HS-27A (cell line): ENCODE data around the gene OTOS.

ENCODE experiments used
- DNase-seq: peaks from one replicate; pipeline ENCODE4 v3.0.0-alpha.2; 2012; ENCODE audit warnings: low read depth, missing footprints

Gene OTOS

DNA sequence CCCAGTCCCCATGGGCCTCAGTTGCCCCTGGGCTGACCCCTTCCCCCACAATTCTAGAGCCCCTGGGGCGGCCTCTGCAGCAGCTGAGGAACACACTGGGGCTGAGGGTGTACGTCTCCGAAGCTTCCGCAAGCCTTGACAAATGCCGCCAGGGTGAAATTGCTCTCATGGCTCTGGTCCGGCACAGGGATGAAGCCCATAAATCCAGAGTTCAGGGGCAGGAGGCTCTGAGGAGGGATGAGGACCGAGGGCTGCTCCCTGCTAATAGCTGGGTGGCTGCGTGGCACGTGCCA is 27.1 kb upstream of the OTOS start:
- DNase-seq = no peak

DNA sequence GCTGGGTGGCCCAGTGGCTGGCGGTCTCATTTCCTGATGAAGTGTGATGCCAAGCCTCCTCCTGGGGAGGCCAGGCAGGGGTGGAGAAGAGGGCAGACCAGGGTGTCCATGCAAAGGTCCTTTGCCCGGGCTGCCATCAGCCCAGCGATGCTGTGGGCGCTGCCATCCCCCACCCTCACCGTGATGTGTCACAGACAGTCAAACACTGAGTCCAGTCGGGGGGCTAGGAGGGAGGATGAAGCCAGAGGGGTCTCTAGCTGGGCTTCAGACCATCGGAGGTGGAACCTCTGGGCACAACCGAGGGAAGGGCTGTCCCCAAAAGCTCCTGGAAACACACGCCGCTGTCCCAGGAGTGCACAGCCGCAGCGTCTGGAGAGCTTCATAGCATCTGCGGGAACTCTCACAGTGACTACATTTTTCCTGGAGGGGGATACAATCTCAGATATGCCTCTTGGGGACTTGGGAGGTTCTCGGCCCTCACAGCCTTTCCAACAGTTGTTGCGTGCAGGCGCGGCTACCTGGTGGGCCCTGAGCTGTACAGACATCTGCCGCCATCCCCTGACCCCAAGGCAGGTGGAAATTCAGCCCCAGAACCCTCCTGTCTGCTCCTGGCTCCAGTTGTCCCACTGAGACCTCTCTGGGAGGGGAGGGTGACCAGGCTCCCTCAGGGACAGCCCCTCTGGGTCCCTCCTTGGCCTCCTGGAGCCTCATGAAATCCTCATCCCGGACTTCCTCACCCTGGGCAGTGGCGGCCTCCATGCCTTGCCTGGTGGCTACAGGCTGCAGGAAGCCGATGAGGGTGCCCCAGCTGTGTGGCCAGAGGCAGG is 26.5 kb upstream of the OTOS start:
- DNase-seq = no peak

DNA sequence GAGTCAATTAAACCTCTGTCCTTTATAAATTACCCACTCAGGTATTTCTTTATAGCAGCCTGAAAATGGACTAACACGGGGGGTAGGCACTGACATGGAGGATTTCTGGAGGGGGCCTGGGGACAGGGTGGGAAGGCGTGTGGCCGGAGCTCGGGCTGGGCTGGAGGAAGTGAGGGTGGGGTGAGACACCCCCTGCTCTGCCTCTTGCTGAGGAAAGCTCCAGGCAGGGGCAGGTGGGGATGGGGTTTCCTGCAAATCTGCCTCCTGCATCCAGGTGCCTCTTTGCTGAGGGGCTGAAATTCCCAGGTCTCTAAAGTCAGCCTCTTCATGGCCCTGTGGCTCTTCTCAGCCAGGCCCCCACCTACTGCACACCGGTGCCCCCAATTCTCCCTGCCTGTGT is 25.7 kb upstream of the OTOS start:
- DNase-seq = no peak

DNA sequence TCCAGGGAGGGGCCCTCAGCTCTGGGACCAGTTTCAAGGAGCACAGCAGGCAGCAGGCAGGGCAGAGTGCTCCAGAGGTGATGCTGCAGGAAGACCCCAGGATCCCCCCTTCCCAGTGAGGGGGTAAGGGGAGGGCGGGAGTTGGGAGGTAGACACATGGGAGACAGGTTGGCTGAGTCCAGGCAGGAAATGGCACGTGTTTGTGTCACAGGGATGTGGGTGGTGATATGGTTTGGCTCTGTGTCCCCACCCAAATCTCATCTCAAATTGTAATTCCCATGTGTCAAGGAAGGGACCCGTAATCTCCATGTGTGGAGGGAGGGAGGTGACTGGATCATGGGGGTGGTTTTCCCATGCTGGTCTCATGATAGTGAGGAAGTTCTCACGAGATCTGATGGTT is 25.2 kb upstream of the OTOS start:
- DNase-seq = no peak

DNA sequence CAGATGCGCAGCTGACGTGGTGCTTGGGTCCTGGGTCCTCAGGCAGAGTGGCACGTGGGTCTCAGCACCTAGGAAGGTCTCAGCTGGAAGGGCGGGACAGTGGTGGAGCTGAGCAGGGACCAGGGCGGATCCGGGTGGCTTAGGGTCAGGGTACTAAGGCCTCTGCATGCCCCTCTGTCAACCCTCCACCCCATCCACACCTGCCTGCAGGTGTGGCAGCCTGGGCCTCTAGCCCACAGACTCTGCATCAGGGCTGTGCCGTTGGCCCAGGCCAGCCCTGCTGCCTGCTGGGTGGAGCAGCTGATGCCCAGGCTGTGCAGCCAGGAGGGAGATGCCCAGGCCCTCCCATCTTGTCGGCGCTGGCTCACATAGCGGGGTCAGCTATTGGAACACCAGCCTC is 24.6 kb upstream of the OTOS start:
- no peak for DNase-seq

DNA sequence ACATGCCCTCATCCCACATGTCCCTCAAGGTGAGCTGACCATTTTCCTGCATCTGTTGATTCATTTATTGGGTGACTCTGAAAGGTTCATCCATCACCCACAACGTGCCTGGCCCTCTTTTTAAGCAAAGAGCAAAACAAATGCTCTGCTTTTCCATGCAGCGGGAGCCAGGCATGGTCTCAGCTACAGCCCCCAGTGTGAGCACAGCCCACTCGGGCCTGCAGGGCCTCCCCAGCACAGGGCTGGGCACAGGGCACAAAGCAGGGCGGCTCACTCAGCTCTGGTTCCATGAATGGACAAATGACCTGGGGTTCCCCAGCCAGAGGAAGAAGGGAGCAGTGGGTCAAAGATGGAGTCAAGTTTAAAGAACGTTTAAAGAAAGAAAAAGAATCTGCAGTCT is 24.1 kb upstream of the OTOS start:
- DNase-seq = no peak

DNA sequence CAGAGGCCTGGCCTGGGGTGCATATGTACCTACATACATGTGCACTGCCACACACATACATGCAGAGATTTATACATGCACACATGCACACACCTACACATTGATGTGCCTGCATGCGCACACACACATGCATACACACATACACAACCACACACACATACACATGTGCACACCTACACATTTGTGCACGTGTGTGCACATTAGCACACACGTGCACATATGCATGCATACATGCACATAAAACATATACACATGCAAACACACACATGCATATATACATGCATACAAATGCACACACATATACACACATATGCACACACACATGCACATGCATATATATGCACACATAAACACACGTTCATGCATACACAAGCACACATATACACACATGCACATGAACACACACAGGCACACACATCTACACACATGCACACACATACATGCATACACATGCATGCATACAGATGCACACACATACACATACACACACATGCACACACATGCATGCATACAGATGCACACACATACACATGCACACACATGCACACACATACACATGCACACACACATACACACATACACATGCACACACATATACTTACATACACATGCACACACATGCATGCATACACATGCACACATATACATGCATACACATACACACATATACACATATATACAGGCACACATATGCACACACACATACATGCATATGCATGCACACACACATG is 23.6 kb upstream of the OTOS start:
- DNase-seq = no peak

DNA sequence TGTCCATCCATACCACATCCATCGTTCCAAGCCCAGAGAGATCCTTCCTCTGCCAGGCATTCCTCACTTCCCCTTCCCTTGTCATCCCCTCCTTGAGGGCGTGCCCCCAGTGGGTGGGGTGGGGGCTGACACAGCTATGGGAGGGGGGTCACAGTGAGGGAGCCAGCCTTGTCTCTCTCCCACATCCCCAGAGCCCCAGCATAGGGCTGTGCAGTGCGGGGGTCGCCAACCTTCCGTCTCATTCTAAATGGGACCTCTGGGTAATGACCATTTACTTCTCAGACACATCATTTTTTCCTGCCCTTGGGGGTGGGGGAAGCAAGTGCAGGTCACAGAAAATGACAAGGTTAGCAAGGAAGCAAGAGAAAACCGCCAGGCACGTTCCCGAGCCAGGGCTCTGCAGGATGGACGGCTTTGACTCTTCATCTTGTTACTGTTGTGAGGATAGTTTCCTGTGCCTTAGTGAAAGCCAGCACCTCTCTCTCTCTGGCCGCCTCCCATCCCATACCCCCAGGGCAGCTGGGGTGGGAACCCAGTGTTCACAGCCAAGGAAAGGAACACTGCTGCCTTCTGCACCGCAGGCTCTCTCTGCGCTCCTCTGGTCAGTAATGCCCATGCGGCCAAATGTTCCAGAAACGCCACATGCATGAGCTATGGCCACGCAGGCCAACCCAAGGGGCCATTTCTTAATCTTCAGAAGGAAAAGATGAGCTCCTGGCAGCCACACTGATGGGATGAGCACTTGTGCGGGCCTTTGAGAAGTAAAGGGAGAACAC is 22.7 kb upstream of the OTOS start:
- no peak for DNase-seq

DNA sequence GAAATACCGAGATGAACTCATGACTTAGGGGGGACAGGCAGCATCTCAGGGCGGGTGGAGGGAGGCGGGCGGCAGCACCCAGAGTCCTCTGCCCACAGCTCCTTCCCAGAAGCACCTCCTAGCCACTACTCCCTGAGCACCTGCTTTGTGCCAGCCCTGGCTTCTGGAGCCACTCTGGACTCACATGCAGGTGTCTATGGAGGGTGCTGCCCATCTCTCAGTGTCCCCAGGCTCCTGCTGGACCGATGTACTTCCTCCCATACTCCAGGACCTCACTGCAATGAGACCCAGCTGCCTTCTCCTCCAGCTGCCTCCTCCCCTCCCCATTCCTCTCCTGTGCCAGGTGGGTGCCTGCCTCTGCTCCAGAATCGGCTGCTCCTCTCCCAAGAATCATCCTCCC is 22.1 kb upstream of the OTOS start:
- DNase-seq = no peak

DNA sequence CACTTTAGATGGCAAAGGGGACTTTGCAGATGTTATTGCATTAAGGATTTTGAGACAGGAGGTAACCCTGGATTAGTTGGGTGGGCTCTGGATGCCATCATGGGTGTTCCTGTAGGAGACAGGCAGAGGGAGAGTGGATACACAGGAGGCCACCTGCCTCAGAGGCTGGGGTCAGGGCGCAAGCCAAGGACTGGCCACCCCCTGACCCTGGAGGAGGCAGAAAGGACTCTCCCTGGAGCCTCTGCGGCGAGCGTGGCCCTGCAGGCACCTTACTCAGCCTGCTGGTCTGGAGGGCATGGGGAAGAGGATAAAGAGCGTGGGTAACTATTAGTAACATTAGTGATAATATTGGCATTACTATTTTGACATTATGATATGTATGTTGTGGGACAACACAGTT is 21.6 kb upstream of the OTOS start:
- DNase-seq = no peak

DNA sequence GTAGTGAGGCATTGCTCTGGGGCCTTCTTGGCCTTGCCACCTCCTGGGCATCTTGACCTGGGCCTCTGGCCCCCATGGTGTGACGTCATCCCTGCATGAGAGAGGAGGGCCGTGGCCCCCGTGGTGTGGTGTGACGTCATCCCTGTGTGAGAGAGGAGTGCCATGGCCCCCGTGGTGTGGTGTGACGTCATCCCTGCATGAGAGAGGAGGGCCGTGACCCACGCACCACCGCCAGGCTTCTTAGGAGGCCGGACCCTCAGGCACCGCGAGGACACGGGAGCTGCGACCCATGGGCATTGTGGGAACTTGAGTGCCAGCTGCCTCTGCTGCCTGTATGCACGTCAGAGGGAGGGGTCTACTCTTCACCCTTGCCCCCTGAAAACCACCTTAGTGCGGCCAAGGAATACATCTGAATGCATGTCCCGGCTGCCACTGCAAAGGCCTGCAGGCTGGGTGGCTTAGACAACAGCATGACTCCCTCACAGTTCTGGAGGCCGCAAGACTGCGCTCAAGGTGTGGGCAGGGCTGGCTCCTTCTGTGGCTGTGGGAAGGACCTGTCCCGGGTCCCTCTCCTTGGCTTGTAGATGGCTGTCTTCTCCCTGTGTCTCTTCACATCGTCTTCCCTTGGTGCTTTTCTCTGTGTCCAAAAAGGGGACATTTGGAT is 20.8 kb upstream of the OTOS start:
- no peak for DNase-seq

DNA sequence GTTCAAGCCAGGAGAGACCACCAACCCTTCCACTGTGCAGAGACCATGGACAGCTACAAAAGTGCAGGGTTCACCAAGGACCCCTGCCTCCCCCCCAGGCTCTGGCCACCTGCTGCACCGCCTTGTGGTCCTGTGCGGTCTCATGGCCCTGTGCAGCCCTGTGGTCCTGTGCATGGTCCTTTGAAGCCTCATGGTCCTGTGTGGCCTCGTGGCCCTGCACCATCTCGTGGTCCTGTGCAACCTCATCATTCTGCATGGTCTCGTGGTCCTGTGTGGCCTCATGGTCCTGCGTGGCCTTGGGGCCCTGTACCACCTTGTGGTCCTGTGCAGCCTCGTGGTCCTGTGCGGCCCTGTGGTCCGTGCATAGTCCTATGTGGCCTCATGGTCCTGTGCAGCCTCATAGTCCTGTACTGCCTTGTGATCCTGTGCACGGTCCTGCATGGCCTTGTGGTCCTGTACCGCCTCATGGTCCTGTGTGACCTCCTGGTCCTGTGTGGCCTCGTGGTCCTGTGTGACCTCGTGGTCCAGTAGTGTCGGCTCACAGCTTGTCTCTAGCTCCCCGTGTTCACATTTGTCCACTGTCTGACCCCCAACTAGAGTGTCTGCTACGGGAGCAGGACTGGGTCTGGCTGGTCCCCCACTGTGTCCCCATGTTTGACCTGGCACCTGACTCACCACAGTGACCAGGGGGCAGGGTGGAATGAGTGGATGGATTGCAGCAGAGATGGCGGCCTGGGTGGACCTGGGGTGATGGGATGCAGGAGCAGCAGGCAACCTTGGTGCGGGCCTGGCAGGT is 20.0 kb upstream of the OTOS start:
- DNase-seq = no peak

DNA sequence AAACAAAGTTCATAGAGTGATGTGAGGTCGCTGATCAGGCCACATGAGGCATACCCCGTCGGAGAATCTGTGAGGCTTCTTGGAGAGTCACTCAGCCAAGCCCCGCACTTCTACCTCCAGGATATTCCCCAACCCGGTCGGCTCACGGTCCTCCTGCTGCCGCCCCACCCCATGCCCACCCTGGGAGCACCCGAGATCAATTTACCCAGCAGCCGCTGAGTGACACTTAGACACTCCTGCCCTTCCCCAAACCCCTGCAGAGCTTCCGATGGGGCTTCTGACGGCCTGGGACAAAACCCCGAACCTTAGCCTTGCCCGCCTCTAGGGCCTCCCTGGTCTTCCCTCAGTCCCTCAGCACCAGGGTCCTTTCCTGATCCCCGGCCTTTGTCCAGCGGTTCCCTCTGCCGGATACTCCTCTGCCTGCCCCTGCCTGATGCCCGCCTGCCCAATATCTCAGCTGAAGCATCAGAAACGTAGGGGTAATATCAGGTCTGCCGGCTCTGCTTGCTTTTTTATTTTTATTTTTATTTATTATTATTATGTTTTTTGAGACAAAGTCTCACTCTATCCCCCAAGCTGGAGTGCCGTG is 18.9 kb upstream of the OTOS start:
- DNase-seq = no peak

DNA sequence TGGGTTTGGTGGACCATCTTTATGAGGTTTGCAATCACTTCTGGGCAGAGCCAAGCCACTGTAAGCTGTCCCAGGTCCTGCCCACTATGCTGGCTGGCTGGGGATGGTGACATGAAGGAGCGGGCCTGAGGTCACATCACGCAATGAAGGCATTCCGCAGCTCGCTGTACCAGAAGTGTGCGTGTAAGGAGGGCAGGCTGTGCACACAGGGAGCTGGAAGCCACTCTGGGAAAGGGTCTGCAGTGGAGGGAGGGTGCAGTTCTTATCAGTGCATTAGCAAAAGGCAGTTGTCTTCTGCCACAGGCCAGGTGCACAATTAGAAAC is 16.7 kb upstream of the OTOS start:
- no peak for DNase-seq

DNA sequence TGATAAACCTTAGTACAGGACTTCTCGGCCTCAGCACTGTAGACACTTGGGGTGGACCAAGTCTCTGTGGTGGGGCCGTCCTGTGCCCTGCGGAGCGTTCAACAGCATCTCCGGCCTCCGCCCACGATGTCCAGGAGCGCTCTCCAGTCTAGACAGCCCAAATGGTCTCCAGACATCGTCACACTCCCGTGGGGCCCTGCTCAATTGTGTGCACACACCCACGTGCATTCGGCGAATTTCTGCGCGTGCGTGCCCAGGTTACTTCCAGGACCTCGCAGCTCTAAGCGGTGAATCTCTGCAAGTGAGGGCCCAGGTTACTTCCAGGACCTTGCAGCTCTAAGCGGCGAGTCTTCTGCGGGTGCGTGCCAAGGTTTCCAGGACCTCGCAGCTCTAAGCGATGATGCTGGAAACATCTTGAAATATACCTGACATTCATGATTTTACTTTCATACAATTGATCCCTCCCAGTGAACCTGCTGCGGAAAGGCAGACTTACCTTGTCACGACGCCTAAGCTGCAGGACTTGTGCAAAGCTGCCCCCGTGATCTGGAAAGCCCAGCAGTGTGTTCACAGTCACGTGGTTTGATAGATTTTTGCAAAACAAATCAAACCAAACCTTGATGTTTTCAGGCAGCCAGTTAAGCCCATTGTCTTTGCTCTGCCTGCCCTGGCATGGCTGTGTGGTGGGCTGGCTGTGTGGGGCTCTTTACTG is 16.1 kb upstream of the OTOS start:
- no peak for DNase-seq

DNA sequence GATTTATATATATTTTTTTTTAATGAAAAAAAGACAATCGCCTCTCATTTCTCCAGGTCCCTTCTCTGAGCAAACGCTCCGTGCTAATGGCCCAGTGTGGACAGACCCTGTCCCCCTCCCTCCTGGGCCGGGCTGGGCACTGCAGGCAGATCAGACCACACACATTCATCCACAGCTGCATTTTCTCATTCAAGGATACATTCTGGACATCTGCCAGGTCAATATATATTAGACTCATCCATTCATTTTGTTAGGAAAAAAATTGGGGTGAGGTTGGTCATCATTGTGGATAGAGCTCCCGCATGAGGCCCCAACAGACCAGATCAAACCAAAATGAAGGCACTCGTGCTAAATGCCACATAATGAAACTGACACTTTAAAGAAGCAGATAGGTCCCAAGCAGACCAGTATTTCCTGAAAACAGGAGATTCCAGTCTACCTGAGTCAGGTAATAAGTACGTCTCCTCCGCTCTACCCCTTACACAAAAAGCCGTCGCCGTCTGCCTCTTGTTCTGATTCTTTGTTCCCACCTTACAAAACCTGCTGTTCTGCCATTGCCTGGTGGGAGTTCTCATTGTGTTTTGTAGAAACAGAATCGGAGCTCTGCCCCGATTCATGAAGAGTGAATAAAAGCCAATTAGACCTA is 15.4 kb upstream of the OTOS start:
- no peak for DNase-seq

DNA sequence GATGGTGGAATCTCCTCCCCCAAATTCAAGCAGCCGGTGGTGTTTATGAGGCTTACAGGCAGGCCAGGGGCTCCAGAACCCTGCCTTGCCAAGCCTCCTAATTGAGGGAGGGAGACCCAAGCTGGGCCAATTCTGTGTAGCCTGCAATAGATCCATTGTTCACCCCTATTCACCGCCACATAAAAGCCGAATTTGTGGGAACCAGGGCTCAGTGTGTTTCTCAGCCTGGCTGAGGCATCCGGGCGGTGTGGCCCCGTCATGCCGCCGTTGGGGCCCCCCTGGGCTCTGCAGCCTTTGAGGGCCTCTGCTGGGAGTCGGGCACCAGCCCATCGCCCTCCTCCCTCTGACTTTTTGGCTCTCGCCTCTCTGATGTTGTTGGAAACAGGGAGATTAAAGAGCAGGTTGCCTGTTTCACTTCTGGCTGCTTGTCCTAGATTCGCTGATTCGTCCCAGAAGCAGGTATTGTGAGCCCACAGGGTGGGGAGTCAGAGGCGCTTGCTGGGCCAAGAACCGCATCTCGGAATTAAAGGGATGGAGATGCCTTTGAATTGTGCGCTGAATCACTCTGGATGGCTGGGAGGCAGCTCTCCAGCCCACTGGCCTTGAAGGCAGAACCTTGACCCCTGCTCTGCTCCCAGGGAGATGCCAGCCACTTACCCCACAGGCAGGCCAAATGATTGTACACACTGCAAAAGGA is 14.7 kb upstream of the OTOS start:
- DNase-seq = no peak

DNA sequence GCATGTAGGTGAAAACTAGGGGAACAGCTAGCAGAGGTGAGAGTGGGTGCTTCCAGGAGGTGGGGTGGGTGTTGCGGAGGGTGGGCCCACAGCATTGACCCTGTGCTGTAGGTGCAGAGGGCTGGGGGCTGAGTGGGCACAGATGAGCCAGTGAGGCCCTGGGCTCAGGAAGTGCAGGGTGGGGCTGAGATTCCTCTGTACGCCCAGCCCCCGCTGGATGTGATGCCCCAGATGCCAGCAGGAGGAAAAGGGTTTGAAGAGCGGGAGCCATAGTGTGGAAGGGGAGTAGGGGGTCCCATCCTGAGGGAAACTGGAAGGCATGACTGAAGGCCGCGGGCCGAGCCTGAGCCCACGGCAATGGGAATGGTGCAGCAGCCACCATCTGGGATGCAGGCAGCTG is 14.1 kb upstream of the OTOS start:
- no peak for DNase-seq

DNA sequence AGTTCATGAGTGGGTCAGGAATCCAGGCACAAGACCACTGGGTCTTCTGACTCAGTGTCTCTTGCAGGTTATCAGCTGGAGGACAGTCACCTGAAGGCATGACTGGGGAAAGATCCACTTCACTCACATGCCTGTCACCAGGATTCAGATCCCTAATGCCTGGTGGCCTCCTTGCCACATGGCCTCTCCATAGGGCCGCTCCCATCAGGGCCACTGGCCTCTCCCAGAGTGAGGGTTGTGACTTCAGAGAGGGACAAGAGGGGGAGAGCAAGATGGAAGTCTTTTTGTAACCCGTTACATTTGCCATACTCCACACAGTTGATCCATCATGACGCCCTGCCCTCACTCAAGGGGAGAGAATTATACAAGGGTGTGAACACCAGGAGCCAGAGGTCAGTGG is 13.0 kb upstream of the OTOS start:
- no peak for DNase-seq
